Measurements from ENCODE around the gene KIAA0753. TPM values are rescaled to one million over a fixed set of nuclear protein-coding genes. Genes with fewer than 3 reads are reported as not detected.

KIAA0753 gene
- total RNA-seq, 1 donor from 2014 or later: 9.4 TPM

DNA sequence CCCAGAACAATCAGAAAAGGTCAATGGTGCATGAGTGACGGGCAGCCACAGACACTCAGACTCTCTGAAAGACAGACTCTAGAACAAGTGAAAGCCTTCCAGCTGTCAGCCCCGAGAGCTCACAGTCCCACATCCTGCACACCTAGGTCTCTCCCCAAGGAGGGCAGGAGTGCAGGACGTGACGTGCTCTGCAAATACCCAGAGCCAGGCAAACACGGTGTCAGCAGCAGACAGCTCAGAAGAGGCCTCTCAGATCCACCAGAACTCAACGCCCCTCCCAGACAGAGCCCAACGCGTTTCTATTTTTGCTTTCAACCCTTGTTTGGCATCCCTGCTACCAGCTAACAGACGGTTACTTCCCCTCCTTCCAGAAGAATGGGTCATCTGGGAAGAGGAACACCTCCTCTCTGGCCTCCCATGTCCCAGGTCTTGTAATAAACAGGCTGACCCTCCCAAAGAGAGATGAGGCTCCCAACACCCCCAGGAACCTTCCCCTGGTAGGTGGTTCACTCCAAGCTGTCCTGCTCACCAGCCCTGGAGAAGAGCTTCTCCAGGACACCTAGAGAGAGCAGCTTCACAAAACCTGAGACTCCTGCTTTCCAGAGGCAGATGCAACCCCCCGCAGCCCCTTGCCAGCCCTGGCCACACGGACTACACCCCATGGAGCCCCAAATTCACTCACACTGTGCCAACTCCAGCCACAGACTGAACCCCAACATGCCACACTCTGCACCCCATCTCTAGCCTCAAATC is 91.8 kb downstream of the KIAA0753 start:
- peak; percentile 80 for DNase-seq (ENCODE audit: low spot score)

GRCh38 chr17:6548034-6548433 is 92.5 kb downstream of the KIAA0753 start:
- no peak for DNase-seq (ENCODE audit: low spot score)

DNA sequence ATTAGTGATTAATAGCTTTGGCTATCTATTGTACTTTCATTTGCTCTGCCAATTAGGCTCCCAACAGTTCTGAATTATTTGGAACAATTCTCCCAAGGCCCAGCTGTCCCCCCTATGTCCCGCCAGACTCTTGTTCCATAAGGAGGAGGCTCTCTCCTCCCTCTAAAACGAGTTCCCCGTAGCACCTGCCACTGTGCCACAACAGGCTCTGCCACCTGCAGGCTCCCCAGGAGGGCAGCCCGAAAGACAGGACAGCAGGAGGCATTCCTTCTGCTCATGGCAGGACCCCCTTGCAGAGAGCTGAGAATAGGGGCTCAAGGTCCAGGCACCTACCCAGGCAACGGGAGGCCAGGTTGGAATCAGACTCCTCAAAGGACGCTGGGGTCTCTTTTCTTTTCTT is 93.2 kb downstream of the KIAA0753 start:
- DNase-seq (ENCODE audit: low spot score): no peak

DNA sequence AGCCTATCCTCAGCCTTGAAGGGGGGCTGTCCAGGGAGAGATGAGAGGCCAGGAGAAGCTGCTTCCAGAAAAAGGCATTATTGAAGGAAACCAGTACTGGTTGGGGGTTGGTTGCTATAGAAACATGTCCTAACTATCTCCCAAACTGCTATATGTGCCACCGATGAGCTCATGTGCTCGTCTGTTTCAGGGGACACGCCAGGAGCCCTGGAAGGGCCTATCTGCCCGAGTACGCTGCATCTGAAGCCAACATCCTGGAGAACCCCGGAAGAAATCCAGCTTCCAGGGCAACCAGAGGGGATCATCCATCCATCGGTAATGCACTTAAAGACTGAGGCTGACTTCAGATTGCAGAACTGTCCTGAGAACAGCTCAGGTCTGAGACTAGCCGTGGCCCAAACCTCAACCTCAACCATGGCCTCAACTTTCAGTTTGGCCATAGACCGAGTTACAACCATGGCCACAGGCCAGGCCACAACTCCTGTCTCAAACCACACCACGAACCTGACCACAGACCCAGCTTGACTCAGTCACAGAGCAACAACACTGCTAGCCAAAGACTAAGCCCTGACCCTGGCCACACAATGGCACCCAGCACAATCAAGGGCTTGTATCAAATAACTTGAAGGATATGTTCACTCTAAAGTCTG is 94.3 kb downstream of the KIAA0753 start:
- DNase-seq (ENCODE audit: low spot score): no peak

DNA sequence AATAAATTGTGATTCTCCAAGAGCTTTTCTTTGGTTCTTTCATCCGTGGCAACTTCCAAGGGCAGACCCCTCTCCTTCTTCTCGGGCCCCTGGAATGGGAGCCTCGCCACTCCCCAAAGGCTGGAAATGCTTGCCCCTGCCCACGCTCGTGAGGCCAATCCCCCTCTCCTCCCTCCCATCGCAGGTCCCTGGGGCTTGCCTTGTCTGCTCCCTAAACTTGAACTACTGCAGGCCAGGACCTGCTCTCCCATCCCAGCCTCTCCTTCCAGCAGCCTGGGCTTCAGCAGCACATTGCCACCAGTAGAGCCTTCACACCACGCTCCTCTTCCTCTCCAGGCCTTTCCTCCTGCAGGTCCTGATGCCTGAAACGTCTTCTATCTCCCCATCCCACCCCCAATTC is 95.2 kb downstream of the KIAA0753 start:
- DNase-seq (ENCODE audit: low spot score): no peak

GRCh38 chr17:6544011-6544370 is 96.5 kb downstream of the KIAA0753 start:
- DNase-seq (ENCODE audit: low spot score): no peak

- no peak for DNase-seq (ENCODE audit: low spot score)
Measured at GRCh38 chr17:6543079-6544010, 97.2 kb downstream of the KIAA0753 start.

- no peak for DNase-seq (ENCODE audit: low spot score)
Measured at GRCh38 chr17:6542577-6542976, 97.9 kb downstream of the KIAA0753 start.

GRCh38 chr17:6541886-6542285 is 98.6 kb downstream of the KIAA0753 start:
- DNase-seq (ENCODE audit: low spot score): no peak

GRCh38 chr17:6539871-6540270 is 100.6 kb downstream of the KIAA0753 start:
- no peak for DNase-seq (ENCODE audit: low spot score)

DNA sequence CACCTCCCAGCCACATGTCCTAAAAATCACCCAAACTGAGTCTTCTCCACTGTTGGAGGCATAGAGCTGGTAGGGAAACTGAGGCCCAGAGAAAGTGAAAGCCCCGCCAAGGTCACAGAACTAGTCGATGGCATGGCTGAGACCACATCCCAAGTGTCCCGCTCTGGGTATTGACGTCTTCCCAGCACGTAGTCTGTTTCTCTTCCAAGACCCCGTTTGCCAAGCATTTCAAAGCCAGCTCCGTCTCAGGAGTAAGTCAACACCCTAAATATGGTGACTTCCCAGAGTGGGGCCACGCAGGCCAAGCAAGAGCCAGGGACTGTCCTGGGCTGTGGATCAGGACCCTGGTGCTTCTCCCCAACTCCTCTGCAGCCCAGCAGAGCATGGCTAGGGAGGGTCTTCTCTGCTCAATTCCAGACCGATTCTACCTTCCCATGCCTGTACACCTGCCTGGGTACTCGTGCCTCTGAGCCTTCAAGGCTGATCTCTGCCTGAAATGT is 103.9 kb downstream of the KIAA0753 start:
- DNase-seq (ENCODE audit: low spot score): no peak

DNA sequence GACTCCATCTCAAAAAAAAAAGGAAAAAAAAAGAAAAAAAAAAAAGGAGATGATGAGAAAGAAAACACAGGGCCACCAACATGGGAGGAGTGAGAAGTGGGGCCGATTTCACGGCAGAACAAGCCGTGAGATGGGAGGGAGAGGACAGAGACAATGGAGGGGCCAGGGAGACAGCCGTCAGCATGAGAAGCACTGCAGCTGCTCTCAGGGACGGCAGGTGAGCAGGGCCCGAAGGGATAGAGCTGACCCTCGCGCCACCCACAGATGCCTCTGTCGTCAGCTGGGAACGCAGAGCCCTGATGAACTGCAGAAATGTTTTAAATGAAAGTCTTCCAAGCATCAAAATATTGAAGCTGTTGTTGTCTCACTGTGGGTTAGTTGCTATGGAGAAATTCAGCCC is 104.5 kb downstream of the KIAA0753 start:
- no peak for DNase-seq (ENCODE audit: low spot score)

- DNase-seq (ENCODE audit: low spot score): no peak
Measured at GRCh38 chr17:6534846-6535514, 105.5 kb downstream of the KIAA0753 start.

DNA sequence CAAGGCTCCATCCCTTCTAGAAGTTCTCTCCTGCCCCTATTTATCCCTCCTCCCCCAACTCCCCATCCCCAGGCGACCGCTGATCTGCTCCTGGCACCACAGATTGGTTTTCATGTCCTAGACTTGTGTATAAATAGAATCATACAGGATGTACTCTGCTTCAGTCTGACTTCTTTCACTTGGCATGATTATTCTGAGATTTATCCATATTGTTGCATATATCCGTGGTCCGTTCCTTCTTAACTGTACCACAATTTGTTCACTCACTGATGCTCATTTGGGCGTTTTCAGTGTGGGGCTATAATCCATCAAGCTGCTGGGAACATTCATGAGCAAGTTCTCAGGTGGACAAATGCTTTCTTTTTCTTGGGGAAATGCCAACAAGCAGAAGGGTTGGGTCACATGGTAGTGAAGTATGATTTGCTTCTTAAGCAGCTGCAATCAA is 108.0 kb downstream of the KIAA0753 start:
- DNase-seq (ENCODE audit: low spot score): no peak

- no peak for DNase-seq (ENCODE audit: low spot score)
Measured at GRCh38 chr17:6531575-6531974, 108.9 kb downstream of the KIAA0753 start.

DNA sequence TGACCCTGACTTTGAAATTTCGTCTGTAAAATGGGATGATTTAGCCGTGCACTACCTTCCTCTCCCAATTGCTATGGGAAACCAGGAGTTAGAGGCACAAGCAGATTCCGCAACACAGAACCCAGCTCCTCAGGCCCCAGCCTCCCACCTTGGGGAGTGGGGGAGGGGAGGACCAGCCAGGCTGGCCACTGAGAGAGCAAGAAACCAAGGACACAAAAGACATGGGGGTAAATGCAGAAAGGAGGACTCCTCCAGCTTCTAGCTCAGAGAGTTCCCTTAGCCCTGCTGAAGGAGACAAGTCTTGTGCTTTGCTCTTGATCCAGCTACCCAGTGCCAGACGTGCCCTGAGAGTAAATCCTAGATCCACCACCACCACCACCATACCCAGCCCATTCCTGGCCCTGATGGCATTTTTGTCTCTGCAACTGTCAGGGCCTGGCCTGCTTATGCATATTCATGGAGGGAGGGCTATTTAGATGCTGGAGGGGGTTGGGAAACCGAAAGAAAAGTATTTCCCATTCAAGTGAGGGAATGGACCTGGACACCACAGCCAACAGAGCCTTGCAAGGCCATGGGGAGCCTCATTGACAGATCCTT is 110.1 kb downstream of the KIAA0753 start:
- DNase-seq (ENCODE audit: low spot score): no peak

- DNase-seq (ENCODE audit: low spot score): no peak
Measured at GRCh38 chr17:6528557-6528956, 112.0 kb downstream of the KIAA0753 start.
